ENCODE measurements around the gene EEPD1.
"Not testable (repeated sequence)": the region's sequence is repeated elsewhere in the genome, so short reads cannot be mapped to it uniquely, and the experiment has no call there.

EEPD1 gene

DNA sequence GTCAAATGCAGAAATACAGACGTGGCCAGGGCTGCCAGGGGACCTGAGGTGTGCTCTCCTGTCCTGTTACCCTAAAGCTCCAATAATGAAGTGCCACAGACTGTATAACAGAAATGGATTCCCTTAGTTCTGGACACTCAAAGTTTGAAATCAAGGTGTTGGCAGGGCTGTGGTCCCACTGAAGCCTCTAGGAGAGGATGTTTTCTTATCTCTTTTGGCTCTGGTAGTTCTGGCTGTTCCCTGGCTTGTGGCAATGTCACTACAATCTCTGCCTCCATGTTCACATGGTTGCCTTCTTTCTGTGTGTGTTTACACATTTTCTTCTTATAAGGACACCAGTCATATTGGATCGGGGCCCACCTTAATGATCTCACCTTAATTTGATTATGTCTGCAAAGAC lies 15.3 kb upstream of the EEPD1 start:
- Mint-ChIP-seq H3K4me1 (ENCODE audit: low read depth) (peaks cover 3% of the 10 kb centered on the region), H3K27me3 (ENCODE audit: low read depth) (peaks cover 11% of the 10 kb centered on the region), H3K36me3 (ENCODE audit: low read depth) (no peaks in the 10 kb centered on the region), H3K4me3 (no peak overlapping the region), H3K27ac (no peak overlapping the region), H3K9me3 (no peaks in the 10 kb centered on the region)
- no peak for DNase-seq (ENCODE audit: low spot score)

- no peak overlapping the region for H3K27ac Mint-ChIP-seq
- H3K4me3 Mint-ChIP-seq = no peak overlapping the region
- DNase-seq (ENCODE audit: low spot score) = no peak
- H3K36me3 Mint-ChIP-seq (ENCODE audit: low read depth) = no peaks in the 10 kb centered on the region
- peaks cover 3% of the 10 kb centered on the region for H3K4me1 Mint-ChIP-seq (ENCODE audit: low read depth)
- H3K27me3 Mint-ChIP-seq (ENCODE audit: low read depth) = peaks cover 11% of the 10 kb centered on the region
- H3K9me3 Mint-ChIP-seq = no peaks in the 10 kb centered on the region
These were observed 14.8 kb upstream of the EEPD1 start for GRCh38 chr7:36138209-36138608.

DNA sequence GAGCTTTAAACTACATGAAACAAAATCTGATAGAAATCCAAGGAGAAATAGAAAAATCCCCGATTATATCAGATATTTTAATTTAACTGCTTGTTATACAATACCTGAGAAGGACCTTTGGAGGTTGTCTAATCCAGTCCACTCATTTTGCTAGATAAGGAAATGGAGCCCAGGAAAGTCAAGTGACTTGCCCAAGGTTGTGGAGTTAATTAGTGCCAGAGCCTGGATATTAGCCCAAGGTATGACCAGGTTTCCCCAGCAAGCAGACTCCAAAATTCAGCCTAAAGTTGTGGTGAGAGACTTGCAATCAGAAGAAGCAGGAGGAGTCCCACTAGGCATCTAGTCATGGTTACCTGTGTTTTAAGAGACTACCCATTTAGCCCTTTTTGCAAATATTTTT lies 11.7 kb upstream of the EEPD1 start:
- Mint-ChIP-seq H3K36me3 (ENCODE audit: low read depth) (no peaks in the 10 kb centered on the region), H3K27ac (no peak overlapping the region), H3K9me3 (no peaks in the 10 kb centered on the region), H3K27me3 (ENCODE audit: low read depth) (peaks cover 28% of the 10 kb centered on the region), H3K4me3 (no peak overlapping the region), H3K4me1 (ENCODE audit: low read depth) (peaks cover 3% of the 10 kb centered on the region)
- DNase-seq (ENCODE audit: low spot score) = no peak

- no peaks in the 10 kb centered on the region for H3K36me3 Mint-ChIP-seq (ENCODE audit: low read depth)
- H3K9me3 Mint-ChIP-seq = no peaks in the 10 kb centered on the region
- H3K4me3 Mint-ChIP-seq = no peak overlapping the region
- DNase-seq (ENCODE audit: low spot score) = no peak
- H3K27ac Mint-ChIP-seq = no peak overlapping the region
- H3K4me1 Mint-ChIP-seq (ENCODE audit: low read depth) = peaks cover 3% of the 10 kb centered on the region
- peaks cover 28% of the 10 kb centered on the region for H3K27me3 Mint-ChIP-seq (ENCODE audit: low read depth)
These were observed 11.2 kb upstream of the EEPD1 start for GRCh38 chr7:36141850-36142249.

DNA sequence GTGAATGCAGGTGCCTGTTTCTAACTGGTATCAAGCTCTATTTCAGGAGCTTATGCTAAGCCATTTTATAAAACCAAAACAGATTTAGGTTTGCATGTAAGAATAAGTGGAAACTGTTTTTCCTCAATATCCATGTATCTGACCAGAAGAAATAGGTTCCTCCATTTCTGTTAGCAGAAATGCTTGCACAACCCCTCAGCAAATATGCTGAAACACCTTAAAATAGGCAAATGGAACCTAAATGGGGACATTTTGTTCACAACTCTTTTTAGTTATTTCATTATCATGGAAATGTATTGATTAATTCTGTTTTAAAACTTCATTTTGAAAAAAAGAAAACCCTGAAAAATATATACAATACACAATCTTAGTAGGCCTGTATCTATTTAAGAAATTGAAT lies 8.9 kb upstream of the EEPD1 start:
- Mint-ChIP-seq H3K4me3 (no peak overlapping the region), H3K4me1 (ENCODE audit: low read depth) (no peaks in the 10 kb centered on the region), H3K9me3 (peaks cover 8% of the 10 kb centered on the region), H3K27ac (no peak overlapping the region), H3K36me3 (ENCODE audit: low read depth) (no peaks in the 10 kb centered on the region), H3K27me3 (ENCODE audit: low read depth) (peaks cover 32% of the 10 kb centered on the region)
- no peak for DNase-seq (ENCODE audit: low spot score)

- Mint-ChIP-seq H3K4me3 (no peak overlapping the region), H3K4me1 (ENCODE audit: low read depth) (no peaks in the 10 kb centered on the region)
These were observed 7.4 kb upstream of the EEPD1 start for GRCh38 chr7:36145686-36146085.

DNA sequence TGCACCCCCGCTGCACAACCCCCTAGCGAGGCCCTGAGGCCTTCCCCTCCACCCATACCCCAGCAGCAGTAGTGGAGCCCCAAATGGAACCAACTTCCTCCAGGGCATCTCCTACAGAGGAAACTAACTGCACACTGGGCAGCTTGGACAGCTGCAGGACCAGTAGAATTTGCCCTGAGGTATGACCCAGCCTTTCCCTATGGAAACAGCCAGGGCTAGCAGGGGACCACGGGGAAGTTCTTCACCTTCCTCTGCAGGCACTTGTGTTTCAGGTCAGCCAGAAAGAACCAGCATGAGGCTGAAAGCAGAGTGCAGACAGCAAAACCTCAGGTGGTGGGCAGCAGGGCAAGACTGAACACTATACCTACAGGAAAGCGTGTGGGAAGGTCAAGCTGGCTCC lies 5.7 kb upstream of the EEPD1 start:
- H3K27ac Mint-ChIP-seq = no peak overlapping the region
- peaks cover 5% of the 10 kb centered on the region for H3K4me1 Mint-ChIP-seq (ENCODE audit: low read depth)
- peaks cover 25% of the 10 kb centered on the region for H3K27me3 Mint-ChIP-seq (ENCODE audit: low read depth)
- H3K9me3 Mint-ChIP-seq = peaks cover 8% of the 10 kb centered on the region
- no peak for DNase-seq (ENCODE audit: low spot score)
- no peaks in the 10 kb centered on the region for H3K36me3 Mint-ChIP-seq (ENCODE audit: low read depth)
- H3K4me3 Mint-ChIP-seq = no peak overlapping the region

More at GRCh38 chr7:36145686-36146085, 7.4 kb upstream of the EEPD1 start:
- Mint-ChIP-seq H3K9me3 (peaks cover 8% of the 10 kb centered on the region), H3K27ac (no peak overlapping the region), H3K27me3 (ENCODE audit: low read depth) (peaks cover 26% of the 10 kb centered on the region), H3K36me3 (ENCODE audit: low read depth) (no peaks in the 10 kb centered on the region)
- DNase-seq (ENCODE audit: low spot score) = no peak

GRCh38 chr7:36148422-36149065 lies 4.5 kb upstream of the EEPD1 start:
- no peaks in the 10 kb centered on the region for H3K36me3 Mint-ChIP-seq (ENCODE audit: low read depth)
- H3K4me1 Mint-ChIP-seq (ENCODE audit: low read depth) = peaks cover 7% of the 10 kb centered on the region
- H3K4me3 Mint-ChIP-seq = no peak overlapping the region
- H3K27ac Mint-ChIP-seq = no peak overlapping the region
- peaks cover 22% of the 10 kb centered on the region for H3K27me3 Mint-ChIP-seq (ENCODE audit: low read depth)
- H3K9me3 Mint-ChIP-seq = peaks cover 8% of the 10 kb centered on the region
- DNase-seq (ENCODE audit: low spot score) = no peak

- H3K27ac Mint-ChIP-seq; DNase-seq (ENCODE audit: low spot score); H3K4me3 Mint-ChIP-seq; H3K36me3 Mint-ChIP-seq (ENCODE audit: low read depth); H3K9me3 Mint-ChIP-seq: not testable (repeated sequence)
- Mint-ChIP-seq H3K27me3 (ENCODE audit: low read depth) (peaks cover 22% of the 10 kb centered on the region), H3K4me1 (ENCODE audit: low read depth) (peaks cover 11% of the 10 kb centered on the region)
These were observed 3.8 kb upstream of the EEPD1 start for GRCh38 chr7:36149240-36149639.

- Mint-ChIP-seq H3K36me3 (ENCODE audit: low read depth) (no peaks in the 10 kb centered on the region), H3K27me3 (ENCODE audit: low read depth) (peaks cover 17% of the 10 kb centered on the region), H3K4me1 (ENCODE audit: low read depth) (peaks cover 11% of the 10 kb centered on the region), H3K4me3 (no peak overlapping the region), H3K9me3 (peaks cover 8% of the 10 kb centered on the region), H3K27ac (no peak overlapping the region)
- no peak for DNase-seq (ENCODE audit: low spot score)
These were observed 3.2 kb upstream of the EEPD1 start for GRCh38 chr7:36149694-36150452.

DNA sequence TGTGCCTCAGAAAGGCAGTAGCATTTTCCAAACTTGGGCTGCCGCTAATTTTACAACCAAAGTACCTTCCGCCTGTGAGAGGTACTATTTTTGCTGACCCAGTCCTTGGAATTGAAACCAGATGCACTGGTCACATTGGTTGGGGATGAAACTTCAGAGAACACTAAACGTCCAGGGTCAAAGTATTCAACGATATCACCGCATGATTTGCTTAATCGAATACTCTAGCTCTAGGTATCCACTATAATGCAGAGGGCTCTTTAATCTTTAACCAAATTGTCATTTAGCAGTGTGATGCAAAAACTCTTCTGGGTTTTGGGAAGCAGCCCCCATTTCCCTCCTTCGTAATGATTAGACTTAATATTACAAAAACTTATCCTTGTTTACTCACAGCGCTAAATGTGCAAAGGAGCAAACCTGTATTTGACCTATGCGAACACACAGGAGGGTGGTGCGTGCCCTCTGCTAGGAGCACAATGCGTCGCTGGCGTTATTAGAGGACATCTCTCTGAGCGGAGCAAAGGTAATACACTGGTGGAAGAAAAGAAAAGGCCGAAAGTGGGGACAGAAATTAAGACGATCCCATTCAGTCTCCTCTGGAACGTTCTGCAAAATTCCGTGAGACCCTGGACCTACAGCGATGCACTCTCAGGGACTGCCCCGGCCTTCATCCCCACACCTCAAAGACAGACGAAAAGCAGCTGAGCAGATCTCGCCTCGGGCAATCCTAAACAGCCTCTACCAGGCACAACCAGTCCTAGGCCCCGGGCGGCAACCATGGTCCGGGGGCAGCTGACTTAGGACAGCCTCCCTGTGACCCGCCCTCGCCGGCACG lies 916 bp upstream of the EEPD1 start:
- DNase-seq (ENCODE audit: low spot score) = no peak
- Mint-ChIP-seq H3K27me3 (ENCODE audit: low read depth) (peaks cover 4% of the 10 kb centered on the region), H3K36me3 (ENCODE audit: low read depth) (no peaks in the 10 kb centered on the region), H3K27ac (no peak overlapping the region), H3K4me1 (ENCODE audit: low read depth) (peaks cover 11% of the 10 kb centered on the region), H3K4me3 (peak overlapping the region; percentile 83), H3K9me3 (peaks cover 8% of the 10 kb centered on the region)

DNA sequence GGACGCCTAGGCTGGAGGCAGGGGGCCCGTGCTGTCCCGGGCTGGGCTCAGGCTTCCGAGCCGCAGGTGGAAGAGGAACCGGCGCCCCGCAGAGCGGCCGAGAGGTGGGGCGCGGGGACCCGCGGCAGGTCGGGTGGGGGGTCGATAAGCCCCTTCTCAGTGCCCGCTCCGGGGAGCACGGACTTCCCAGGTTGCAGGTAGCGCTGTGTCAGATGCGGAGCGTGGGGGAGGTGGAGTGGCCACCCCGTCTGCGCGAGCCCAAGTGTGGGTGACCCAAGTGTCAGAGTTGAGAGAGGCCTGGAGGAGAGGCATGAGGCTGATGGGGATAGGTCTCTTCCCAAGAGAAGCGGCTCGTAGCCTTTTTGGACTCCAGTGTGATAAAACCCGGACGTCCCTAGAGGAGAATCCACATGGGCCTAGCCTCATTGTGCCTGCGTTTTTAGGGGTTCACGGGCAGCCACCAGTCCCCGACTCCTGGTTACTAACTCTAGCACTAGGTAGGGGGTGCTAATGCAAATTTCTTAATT lies 580 bp downstream of the EEPD1 start:
- peak overlapping the region; percentile 73 for H3K4me3 Mint-ChIP-seq
- H3K27ac Mint-ChIP-seq = no peak overlapping the region
- no peaks in the 10 kb centered on the region for H3K36me3 Mint-ChIP-seq (ENCODE audit: low read depth)
- peaks cover 11% of the 10 kb centered on the region for H3K4me1 Mint-ChIP-seq (ENCODE audit: low read depth)
- DNase-seq (ENCODE audit: low spot score) = peak; percentile 15
- no peaks in the 10 kb centered on the region for H3K27me3 Mint-ChIP-seq (ENCODE audit: low read depth)
- peaks cover 2% of the 10 kb centered on the region for H3K9me3 Mint-ChIP-seq

DNA sequence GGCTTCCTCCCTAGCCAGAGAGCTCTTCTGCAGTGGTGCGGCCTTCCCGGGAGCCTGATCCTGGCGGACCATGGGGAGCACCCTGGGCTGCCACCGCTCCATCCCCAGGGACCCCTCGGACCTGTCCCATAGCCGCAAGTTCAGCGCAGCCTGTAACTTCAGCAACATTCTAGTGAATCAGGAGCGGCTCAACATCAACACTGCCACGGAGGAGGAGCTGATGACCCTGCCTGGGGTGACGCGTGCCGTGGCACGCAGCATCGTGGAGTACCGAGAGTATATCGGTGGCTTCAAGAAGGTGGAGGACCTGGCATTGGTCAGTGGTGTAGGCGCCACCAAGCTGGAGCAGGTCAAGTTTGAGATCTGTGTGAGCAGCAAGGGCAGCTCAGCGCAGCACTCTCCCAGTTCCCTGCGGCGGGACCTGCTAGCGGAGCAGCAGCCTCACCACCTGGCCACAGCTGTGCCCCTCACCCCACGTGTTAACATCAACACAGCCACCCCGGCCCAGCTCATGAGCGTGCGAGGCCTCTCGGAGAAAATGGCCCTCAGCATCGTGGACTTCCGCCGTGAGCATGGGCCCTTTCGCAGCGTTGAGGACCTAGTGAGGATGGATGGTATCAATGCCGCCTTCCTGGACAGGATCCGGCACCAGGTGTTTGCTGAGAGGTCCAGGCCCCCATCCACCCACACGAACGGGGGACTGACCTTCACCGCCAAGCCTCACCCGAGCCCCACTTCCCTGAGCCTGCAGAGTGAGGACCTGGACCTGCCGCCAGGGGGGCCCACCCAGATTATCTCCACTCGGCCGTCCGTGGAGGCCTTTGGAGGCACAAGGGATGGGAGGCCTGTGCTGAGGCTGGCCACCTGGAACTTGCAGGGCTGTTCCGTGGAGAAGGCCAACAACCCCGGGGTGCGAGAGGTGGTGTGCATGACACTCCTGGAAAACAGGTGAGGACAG lies 1.5 kb downstream of the EEPD1 start:
- H3K27ac Mint-ChIP-seq = no peak overlapping the region
- peak overlapping the region; percentile 73 for H3K4me3 Mint-ChIP-seq
- no peaks in the 10 kb centered on the region for H3K9me3 Mint-ChIP-seq
- DNase-seq (ENCODE audit: low spot score) = no peak
- H3K27me3 Mint-ChIP-seq (ENCODE audit: low read depth) = no peaks in the 10 kb centered on the region
- no peaks in the 10 kb centered on the region for H3K36me3 Mint-ChIP-seq (ENCODE audit: low read depth)
- H3K4me1 Mint-ChIP-seq (ENCODE audit: low read depth) = peaks cover 11% of the 10 kb centered on the region
